ENCODE measurements around the gene KRT222. TPM values are rescaled to one million over a fixed set of nuclear protein-coding genes. Genes with fewer than 3 reads are reported as not detected.

KRT222 gene
- total and polyA plus RNA-seq, 2 of the 13 experiments (the other 11 are each of a cell fraction or from before 2014, with no cell fraction given), result not detected

GRCh38 chr17:40615841-40616476 lies 49.0 kb downstream of the KRT222 start (continued):
- TF ChIP-seq ZBTB7A (CRISPR knock-in tag; IDR thresholded peaks at IDR 0.05) (no peak), TBP (CRISPR knock-in tag; IDR thresholded peaks at IDR 0.05) (no peak), ZNF501 (CRISPR knock-in tag; IDR thresholded peaks at IDR 0.05) (no peak), SCMH1 (CRISPR knock-in tag; IDR thresholded peaks at IDR 0.05; ENCODE audit: borderline replicate concordance) (no peak), HMGXB4 (CRISPR knock-in tag; IDR thresholded peaks at IDR 0.05; ENCODE audit: borderline replicate concordance in 1 of 2, low read depth in 1 of 2) (no peak), NRL (CRISPR knock-in tag; IDR thresholded peaks at IDR 0.05; ENCODE audit: borderline replicate concordance) (no peak), ZBTB3 (CRISPR knock-in tag; IDR thresholded peaks at IDR 0.05; ENCODE audit: borderline replicate concordance, low read depth) (no peak), THAP11 (CRISPR knock-in tag; IDR thresholded peaks at IDR 0.05) (0 out of 2 replicates have a peak, but pooled peaks have one; percentile 2), ELF4 (CRISPR knock-in tag; IDR thresholded peaks at IDR 0.05; ENCODE audit: borderline replicate concordance) (no peak), ZNF235 (CRISPR knock-in tag; IDR thresholded peaks at IDR 0.05; ENCODE audit: borderline replicate concordance) (no peak), YEATS2 (CRISPR knock-in tag; IDR thresholded peaks at IDR 0.05; ENCODE audit: borderline replicate concordance) (no peak), REL (CRISPR knock-in tag; conservative IDR thresholded peaks at IDR 0.05) (no peak), GABPB1 (CRISPR knock-in tag; IDR thresholded peaks at IDR 0.05) (0 out of 2 replicates have a peak, but pooled peaks have one; percentile 1), AFF4 (CRISPR knock-in tag; IDR thresholded peaks at IDR 0.05) (no peak), STAT5B (CRISPR knock-in tag; IDR thresholded peaks at IDR 0.05) (peak; percentile 71; the same call in 1 of the 2 replicates), ZNF543 (CRISPR knock-in tag; IDR thresholded peaks at IDR 0.05) (no peak), KMT2A (CRISPR knock-in tag; IDR thresholded peaks at IDR 0.05) (no peak), ZFAT (CRISPR knock-in tag; conservative IDR thresholded peaks at IDR 0.05) (no peak), CERS6 (CRISPR knock-in tag; IDR thresholded peaks at IDR 0.05) (no peak), NR0B2 (CRISPR knock-in tag; IDR thresholded peaks at IDR 0.05) (no peak; the same call in 1 of the 2 replicates), ZBTB26 (CRISPR knock-in tag; IDR thresholded peaks at IDR 0.05; ENCODE audit: borderline replicate concordance) (no peak; the same call in 1 of the 2 replicates)

Data from HepG2 (cell line).